ENCODE results near the gene GRM6. TPM values are rescaled to one million over a fixed set of nuclear protein-coding genes. Genes with fewer than 3 reads are reported as not detected.
A peak's percentile ranks its signal among the peaks of the same experiment; 100 is the strongest.

GRM6 gene
- total and polyA plus RNA-seq, 12 donors: under 0.01 to 0.08 TPM; not detected in 10

GRCh38 chr5:179023528-179024189 is 28.5 kb upstream of the GRM6 start, which contains the start of gene ZNF879:
Gene ZNF879 (plus strand): TSS chr5:179023804. CDS start chr5:179025005, 1,201 bp downstream.
- Histone ChIP-seq H3K27me3 (no peaks in the 10 kb centered on the region), H3K4me3 (peak within 1 kb of the TSS; percentile 16 to 83 (median 38)), H3K36me3 (replicated peaks in 1 of 2) (peaks cover 0 to 14% of the 10 kb centered on the region in 2 donors), H3K27ac (peak within 1 kb of the TSS; percentile 55 to 92 (median 67)), H3K9me3 (replicated peaks in 1 of 3) (peaks cover 0 to 22% (median 0%) of the 10 kb centered on the region in 3 donors), H3K4me1 (replicated peaks in 1 of 2) (peaks cover 0 to 11% of the 10 kb centered on the region in 2 donors)
- peak; percentile 90 to 97 (median 93) for DNase-seq
- TF ChIP-seq CTCF (IDR thresholded peaks at IDR 0.05) (no peak), POLR2A (IDR thresholded peaks at IDR 0.05) (peak in 1 of 2 donors; percentile 53)
- intact Hi-C loops (cut with DNase I): no loop called here
- WGBS, 4 donors: 0 to 2% (median 0%) methylated on average over 7 to 72 of the region's 72 CpGs

GRCh38 chr5:179008667-179009066 is 13.5 kb upstream of the GRM6 start:
- no peak for DNase-seq
- Histone ChIP-seq H3K27me3 (no peaks in the 10 kb centered on the region), H3K4me3 (no peak overlapping the region), H3K4me1 (replicated peaks in 1 of 2) (no peaks in the 10 kb centered on the region), H3K27ac (no peak overlapping the region), H3K36me3 (replicated peaks in 1 of 2) (no peaks in the 10 kb centered on the region), H3K9me3 (replicated peaks in 1 of 3) (peaks cover 0 to 7% (median 0%) of the 10 kb centered on the region in 3 donors)
- TF ChIP-seq CTCF (IDR thresholded peaks at IDR 0.05) (peak in 1 of 6 experiments; percentile 17), POLR2A (IDR thresholded peaks at IDR 0.05) (no peak)
- WGBS, 4 donors: 19 to 38% (median 24%) methylated on average over 1 of the region's 1 CpG
- intact Hi-C loops (cut with DNase I): no loop called here

- Histone ChIP-seq H3K27me3 (no peaks in the 10 kb centered on the region), H3K36me3 (replicated peaks in 1 of 2) (no peaks in the 10 kb centered on the region), H3K4me3 (no peak overlapping the region), H3K4me1 (replicated peaks in 1 of 2) (no peaks in the 10 kb centered on the region), H3K27ac (no peak overlapping the region), H3K9me3 (replicated peaks in 1 of 3) (peaks cover 0 to 7% (median 0%) of the 10 kb centered on the region in 3 donors)
- WGBS, 4 donors: 64 to 89% (median 73%) methylated on average over 2 of the region's 2 CpGs
- TF ChIP-seq POLR2A (IDR thresholded peaks at IDR 0.05) (no peak), CTCF (IDR thresholded peaks at IDR 0.05) (no peak)
- intact Hi-C loops (cut with DNase I): no loop called here
- DNase-seq: no peak
Observed at GRCh38 chr5:179006564-179006963, 11.4 kb upstream of the GRM6 start.

- intact Hi-C loops (cut with DNase I): no loop called here
- peak in 1 of 7 donors; percentile 11 for DNase-seq
- 85 to 94% (median 92%) methylated on average over 12 to 13 of the region's 13 CpGs for WGBS, 4 donors
Observed at GRCh38 chr5:178998441-178998840, 3.3 kb upstream of the GRM6 start.

More at GRCh38 chr5:178998441-178998840, 3.3 kb upstream of the GRM6 start:
- Histone ChIP-seq H3K4me3 (no peak overlapping the region), H3K36me3 (replicated peaks in 1 of 2) (no peaks in the 10 kb centered on the region), H3K4me1 (replicated peaks in 1 of 2) (no peaks in the 10 kb centered on the region), H3K9me3 (replicated peaks in 1 of 3) (no peaks in the 10 kb centered on the region), H3K27me3 (peaks cover 10% of the 10 kb centered on the region), H3K27ac (no peak overlapping the region)
- TF ChIP-seq CTCF (IDR thresholded peaks at IDR 0.05) (no peak), POLR2A (IDR thresholded peaks at IDR 0.05) (no peak)

Data from adrenal gland (tissue), 12 donors.